H4 (cell line): ENCODE results near the gene ZBTB7A. TPM values are rescaled to one million over a fixed set of nuclear protein-coding genes. Genes with fewer than 3 reads are reported as not detected.
"Not testable (repeated sequence)": the region's sequence is repeated elsewhere in the genome, so short reads cannot be mapped to it uniquely, and the experiment has no call there.

Source experiments
- DNase-seq: peaks from one replicate; pipeline ENCODE4 v3.0.0-alpha.2; 2015; ENCODE audit warnings: low spot score
- total RNA-seq: library from RNA; depleted of rRNA; stranded (reverse); fragments of >200 nt; shearing (Covaris generic); gene quantifications from 2 replicates; pipeline ENCODE4 v1.2.3, GENCODE V29; 2014

ZBTB7A gene
- total RNA-seq, 1 experiment from 2014 or later, result 2.5 TPM

DNA sequence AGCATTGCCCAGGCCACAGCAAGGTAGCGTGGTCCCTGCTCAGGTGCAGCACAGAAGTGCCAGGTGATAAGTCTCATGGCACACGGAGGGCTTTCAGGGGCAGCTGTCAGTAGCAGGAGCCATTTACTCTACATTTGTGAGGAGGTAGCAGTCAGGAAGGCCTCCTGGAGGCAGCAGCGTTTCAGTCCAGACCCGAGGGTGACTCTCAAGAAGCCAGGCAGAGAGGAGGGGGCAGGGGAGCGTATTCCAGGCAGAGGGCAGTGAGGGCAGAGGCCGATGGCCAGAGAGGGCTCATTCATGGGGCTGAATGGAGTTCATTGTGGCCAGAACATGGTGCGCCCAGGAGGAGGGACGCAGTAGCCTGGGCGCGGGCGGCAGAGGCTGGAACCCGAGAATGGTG, 50.2 kb downstream of the ZBTB7A start:
- no peak for DNase-seq

DNA sequence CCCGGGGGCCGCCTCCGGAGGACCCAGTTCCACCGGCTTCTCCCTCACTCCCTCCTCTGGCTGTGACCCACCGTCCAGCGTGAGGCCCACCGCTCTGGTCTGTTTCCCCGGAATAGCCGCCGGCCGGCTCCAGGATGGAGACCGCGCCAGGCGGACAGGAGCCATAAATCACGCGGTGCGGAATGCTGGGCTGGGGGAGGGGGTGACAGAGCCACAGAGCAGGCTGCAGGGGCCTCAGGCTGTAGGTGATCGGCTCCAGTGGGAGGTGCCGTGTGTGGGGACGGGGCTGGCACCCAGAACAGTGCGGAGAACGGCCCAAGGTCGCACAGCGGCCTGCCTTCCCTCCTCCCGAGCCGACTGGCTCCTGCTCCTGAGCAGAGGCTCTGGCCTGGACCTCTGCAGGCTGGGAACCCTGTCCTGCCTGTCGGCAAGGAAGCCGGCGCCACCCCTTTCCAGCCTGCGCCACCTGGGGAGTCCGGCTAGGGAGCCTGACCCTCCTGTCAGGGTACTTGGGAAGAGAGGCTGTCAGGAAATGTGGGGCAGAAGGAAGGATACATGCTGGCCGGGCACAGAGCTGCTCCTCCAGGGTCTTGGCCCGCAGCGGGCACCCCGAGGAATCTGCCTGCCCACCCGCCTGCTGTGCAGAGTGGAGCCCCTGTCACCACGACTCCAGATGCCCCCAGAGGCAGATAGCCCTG, 50.8 kb downstream of the ZBTB7A start:
- no peak for DNase-seq

DNA sequence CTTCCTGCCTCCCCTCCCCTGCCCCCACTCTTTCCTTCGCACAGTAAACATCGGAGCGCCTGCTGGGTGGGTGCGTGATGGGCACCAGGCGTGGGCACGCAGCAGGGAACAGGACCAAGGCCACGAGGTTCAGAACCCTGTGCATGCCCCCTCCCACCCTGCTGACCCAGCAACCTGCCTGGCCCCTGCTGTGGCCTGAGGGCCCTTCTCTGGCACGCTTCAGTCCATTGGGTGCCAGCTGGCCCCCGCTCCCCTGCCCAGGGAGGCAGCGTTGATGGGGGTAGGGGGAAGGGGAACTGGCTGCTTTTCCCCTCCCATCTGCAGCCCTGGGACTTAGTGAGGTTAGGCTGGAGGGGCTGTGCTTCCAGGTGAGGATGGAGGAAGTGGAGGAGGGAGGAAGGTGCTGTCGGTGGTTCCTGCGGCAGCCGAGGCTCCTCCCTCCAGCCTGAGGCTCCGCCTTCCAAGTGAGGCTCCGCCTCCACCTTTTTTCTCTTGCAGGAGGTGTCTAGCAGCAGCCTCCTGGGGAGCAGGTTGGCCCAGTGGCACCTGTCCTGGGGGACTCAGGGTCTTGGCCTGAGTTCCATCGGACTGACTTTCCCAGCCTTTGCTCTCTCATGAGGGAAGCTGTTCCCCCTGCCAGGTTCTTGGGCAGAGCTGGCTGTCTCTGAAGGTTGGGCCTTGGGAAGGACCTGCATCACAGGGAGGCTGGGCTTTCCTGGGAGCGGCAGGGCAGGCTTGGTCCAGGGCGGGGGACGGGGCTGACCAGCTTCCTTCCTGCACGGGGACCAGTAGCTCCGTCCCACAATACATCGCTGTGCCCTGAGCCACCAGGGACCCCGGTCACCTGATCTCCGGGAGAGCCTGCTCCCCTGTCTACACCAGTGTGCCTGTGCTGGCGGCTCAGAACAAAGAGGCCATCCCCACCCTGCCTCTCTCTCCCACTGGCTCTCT, 51.9 kb downstream of the ZBTB7A start:
- no peak for DNase-seq

DNA sequence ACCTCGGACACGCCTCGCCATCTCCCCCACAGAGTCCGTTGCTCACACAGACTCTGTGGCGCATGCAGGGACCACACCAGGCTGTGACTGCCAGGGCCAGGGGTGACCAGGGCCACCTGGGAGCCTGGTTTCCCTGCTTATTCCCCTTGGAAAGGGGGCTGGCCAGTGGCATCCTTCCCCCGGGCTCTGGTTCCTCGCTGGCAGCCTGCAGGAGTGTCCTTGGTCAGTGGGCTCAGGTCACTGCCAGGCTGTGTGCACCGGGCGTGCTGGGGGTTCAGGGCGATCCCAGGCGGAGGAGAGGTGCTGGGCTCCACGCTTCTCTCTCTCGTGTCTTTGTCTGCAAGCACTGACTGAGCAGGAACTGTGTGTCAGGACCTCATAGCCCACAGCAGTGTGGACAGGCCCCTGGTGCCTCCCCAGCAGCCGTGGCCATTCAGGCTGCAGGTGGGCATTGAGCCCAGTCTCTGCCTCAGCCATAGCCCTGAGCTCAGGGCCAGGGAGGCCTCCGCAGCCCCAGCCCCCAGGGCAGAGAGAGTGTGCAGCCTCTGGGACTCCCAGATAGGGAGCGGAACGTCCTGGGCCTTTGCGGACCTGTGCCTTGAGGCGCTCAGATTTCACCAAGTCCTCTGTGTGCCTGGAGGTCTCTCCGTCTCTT, 52.7 kb downstream of the ZBTB7A start:
- DNase-seq, result no peak

DNA sequence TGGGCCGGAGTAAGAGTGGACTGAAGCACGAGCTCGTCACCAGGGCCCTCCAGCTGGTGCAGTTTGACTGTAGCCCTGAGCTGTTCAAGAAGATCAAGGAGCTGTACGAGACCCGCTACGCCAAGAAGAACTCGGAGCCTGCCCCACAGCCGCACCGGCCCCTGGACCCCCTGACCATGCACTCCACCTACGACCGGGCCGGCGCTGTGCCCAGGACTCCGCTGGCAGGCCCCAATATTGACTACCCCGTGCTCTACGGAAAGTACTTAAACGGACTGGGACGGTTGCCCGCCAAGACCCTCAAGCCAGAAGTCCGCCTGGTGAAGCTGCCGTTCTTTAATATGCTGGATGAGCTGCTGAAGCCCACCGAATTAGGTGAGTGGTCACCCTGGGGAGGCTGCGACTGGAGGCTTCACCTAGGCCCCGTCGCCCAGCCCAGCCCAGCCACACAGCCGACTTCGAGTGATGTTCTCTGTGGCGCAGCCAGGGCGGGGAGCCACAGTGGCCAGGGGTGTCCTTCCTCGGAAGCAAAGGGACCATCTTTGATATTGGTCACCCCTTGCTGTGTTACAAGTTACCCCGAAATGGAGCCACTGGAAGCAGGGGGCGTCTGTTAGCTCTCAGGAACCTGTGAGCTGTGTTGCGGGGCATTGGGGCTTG, 53.6 kb downstream of the ZBTB7A start:
- no peak for DNase-seq

DNA sequence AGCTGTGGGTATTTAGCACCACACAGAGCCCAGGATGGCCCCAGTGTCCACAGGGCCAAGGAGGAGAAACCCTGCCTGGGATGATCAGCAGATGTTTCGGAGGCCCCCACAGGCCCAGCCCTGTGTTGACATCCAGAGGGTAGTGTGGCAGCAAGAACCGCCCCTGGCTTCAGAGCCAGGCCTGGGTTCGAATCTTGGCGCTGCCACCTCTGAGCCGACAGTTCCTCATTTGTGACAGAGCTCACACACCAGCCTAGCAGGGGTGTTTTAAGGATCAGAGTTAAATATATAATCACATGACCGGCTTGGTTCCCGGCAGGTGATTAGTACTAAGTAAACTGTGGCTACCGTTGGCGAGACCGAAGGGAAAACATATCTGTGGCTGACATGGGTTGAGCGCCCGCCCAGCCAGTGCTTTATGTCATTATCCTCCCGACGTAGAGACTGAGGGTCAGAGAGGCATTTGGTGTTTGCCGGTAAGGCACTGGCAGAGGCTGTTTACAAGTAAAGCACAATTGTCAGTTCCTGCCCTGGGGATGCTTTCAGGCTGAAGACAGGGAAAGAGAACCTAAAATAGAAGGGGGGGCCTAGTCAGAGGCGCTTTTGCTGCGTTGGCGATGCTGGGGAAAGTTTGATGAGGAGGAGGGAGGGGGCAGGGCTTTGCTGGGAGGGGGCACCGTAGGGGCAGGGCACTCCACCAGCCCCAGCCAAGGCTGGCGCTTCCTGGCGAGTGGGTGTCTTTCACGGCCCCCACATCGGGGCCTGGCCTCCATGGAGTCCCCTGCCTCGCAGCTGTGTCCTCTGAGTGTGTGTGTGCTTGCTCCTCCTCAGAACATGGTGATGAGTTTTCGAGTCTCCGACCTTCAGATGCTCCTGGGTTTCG, 54.4 kb downstream of the ZBTB7A start:
- peak; percentile 20 for DNase-seq

DNA sequence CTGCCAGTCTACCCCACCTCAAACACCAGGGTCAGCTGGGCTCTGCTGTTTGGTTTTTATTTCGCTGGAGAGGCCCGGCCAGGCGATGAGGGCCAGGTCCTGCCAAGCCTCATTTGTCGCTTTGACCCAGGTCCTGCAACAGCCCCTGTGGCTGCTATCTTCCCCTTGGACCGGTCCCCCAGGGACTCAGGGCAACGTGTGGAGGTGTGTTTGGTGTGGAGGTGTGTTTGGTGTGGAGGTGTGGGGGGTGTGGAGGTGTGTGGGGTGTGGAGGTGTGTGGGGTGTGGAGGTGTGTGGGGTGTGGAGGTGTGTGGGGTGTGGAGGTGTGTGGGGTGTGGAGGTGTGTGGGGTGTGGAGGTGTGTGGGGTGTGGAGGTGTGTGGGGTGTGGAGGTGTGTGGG, 55.3 kb downstream of the ZBTB7A start:
- DNase-seq, result not testable (repeated sequence)

DNA sequence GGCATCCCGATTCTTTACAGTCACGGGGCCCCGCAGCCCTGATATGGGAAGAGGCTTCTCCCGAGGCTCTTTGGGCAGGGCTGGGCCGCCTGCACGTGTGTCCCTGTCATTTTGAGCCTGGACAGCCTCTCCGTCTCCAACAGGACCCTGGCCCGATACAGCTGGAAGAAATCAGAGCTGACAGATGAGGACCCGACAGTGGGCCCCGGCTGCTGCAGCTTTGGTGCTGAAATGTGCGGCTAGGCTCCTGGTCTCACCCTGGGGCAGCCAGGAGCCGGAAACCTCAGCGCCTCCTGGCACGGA, 55.9 kb downstream of the ZBTB7A start:
- no peak for DNase-seq

DNA sequence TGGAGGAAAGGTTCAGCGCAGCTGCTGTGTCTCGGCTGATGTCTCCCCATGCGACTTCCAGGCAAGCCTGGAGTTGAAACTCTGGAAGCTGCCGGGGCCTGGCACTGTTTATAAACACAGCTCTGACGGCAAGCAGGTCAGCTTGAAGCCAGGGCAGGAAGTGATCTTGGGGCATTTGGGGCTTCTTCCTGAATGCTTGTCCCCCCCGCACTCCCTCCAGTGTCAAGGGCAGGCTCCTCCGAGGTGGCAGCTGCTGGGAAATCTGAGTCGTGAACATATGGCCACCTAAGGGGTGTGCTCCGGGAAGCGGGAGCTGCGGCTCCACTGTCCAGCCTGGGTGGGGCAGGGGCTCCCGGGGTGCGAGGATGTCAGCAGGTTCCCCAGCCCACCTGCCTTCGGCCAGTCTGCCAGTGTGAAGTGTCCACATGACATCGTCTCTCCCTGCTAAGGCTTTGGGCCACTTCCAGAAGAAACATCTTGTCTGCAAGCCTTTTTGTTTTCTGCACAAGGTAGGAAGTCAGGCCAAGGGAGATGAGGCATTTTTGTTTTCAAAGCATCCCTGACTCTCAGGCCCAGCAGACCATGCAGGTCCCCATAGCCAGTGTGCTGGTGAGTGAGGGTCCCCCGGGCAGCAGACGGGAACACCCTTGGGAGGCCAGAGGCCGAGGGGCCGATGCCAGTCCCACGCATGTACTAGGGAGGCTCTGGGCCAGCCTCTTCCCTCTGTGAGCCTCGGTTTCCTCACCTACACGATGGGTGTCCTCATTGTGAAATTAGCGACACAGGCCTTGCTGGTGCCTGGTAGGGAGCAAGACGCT, 56.5 kb downstream of the ZBTB7A start:
- DNase-seq, result no peak

DNA sequence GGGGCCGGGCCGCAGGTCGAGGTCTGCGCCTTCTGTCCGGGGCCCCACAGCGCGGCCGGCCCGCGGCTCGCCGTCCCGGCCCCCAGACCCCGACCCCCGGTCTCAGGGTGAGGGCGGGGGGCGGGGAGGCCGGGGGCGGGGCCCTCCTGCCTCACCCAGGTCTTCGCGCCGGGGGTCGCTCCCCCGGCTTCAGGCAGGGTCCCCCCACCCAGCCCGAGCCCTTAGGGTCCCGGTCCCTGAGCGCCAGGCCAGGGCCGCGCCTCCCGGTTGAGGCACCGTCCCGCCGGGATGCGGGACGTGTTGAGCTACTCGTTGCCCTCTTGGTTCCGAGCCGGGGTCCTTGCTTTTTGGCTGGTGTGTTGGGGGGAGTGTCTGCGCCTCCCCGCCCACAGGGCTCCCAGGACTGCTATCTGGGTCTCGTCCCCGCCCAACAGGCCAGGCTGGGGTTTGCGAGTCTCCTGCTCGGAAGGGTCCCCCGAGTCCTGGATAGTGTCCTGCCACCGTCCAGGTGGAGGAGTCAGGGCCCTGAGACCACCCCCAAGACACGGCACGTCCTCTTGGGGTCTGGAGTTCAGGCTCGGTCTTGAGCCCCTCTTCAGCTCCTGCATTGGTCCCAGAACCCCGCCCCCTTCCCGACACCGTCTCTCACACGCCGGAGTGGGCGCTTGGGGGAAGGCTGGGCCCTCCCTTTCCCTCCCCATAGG, 58.7 kb downstream of the ZBTB7A start:
- DNase-seq, result no peak

DNA sequence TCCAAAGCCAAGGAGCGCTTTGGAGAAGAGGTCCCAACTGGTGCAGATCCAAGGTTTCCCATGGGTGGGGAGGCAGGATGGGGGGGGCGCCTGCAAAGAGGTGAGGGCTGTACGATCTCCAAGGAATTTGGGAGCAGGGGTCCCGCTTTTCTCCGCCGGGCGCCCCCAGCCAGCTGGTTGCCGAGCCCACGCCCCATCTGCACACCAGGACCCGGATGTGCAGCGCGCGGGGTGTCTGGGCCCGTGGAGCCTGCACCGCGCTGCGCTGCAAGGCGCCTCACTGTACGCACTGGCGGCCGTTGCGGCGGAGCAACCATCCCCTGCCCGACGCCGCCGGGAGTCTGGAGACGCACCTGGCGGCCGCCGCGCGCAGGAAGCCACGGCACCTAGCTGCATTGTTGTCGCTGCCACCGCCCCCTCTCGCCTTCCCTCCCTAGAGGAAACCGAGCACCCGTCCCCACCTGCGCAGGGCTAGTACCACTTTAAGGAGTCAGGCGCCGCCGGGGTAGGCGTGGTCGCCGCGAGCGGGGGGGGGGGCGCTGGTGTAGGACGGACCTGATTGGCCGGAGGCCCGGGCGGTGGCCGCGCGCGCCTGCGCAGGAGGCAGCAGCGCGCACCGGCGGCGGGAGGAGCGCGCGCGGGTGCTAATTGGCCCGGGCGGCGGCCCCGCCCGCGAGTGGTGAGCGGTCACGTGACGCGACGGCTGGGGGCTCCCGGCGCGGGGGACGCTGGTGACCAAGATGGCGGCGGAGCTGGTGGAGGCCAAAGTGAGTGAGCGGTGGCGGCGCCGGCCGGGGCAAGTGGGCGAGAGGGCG, 59.5 kb downstream of the ZBTB7A start, which contains the start of gene PIAS4:
Gene PIAS4 (plus strand): TSS at position 716 of the 815 bp plus-strand sequence. CDS start 25 bp downstream, at position 741.
- peak; percentile 79 for DNase-seq

DNA sequence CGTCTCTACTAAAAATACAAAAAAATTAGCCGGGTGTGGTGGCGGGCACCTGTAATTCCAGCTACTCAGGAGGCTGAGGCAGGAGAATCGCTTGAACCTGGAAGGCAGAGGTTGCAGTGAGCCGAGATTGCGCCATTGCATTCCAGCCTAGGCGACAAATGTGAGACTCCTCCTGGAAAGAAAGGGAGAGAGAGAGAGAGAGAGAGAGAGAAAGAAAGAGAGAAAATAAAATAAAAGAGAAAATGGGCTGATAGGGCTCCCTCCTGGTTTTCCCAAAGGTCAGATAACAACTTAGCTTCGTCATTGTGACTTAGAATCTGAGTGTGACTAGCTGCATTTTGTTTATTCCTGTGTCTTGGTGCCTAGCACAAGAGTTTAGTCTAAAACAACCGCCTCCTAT, 61.3 kb downstream of the ZBTB7A start:
- not testable (repeated sequence) for DNase-seq

DNA sequence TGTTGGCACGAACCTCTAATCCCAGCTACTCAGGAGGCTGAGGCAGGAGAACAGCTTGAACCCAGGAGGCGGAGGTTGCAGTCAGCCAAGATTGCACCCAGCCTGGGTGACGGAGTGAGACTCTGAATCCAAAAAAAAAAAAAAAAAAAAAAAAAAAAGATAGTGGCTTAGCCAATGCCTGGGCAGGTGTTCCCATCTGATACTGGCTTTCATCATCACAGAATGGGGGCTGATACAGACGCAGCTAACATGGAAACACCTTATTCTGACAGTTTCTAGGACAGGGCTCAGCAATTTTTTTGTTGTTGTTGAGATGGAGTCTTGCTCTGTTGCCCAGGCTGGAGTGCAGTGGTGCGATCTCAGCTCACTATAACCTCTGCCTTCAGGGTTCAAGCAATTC, 65.9 kb downstream of the ZBTB7A start:
- not testable (repeated sequence) for DNase-seq

DNA sequence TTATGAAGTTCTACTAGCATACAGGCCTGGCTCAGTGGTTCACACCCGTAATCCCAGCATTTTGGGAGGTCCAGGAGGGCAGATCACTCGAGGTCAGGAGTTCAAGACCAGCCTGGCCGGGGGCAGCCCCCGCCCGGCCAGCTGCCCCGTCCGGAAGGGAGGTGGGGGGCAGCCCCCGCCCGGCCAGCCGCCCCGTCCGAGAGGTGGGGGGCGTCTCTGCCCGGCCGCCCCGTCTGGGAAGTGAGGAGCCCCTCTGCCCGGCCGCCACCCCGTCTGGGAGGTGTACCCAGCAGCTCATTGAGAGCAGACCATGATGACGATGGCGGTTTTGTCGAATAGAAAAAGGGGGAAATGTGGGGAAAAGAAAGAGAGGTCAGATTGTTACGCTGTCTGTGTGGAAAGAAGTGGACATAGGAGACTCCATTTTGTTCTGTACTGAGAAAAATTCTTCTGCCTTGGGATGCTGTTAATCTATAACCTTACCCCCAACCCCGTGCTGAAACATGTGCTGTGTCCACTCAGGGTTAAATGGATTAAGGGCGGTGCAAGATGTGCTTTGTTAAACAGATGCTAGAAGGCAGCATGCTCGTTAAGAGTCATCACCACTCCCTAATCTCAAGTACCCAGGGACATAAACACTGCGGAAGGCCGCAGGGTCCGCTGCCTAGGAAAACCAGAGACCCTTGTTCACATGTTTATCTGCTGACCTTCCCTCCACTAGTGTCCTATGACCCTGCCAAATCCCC, 67.9 kb downstream of the ZBTB7A start:
- DNase-seq, result not testable (repeated sequence)

DNA sequence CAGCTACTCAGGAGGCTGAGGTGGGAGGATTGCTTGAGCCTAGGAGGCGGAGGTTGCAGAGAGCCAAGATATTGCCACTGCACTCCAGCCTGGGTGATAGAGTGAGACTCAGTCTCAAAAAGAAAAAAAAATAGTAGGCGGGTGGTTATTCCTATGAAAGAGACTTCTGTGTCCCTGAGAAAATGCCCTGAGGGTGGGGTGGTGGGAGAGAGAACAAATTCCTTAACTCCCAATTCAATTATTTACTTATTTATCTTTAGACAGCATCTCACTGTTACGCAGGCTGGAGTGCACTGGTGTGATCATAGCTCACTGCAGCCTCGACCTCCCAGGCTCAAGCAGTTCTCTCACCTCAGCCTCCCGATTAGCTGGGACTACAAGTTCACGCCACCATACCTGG, 71.1 kb downstream of the ZBTB7A start:
- no peak for DNase-seq
